PC-9 (cell line): ENCODE data around the gene CCDC30. TPM values are rescaled to one million over a fixed set of nuclear protein-coding genes. Genes with fewer than 3 reads are reported as not detected.

Experiments
- BruUV-seq: library from RNA; stranded (reverse); fragments of 400-500 nt; replicated peaks from 2 replicates; lab custom pipeline; 2021; lab: Mats Ljungman, UMichigan
- CTCF ChIA-PET: fragments of 300-600 bp; sonication (Branson Sonifier 250); formaldehyde crosslinking; loops from one replicate; lab custom pipeline; 2022; ENCODE audit warnings: antibody characterized with exemption; lab: Charles Lee
- POLR2A ChIA-PET: fragments of 300-600 bp; sonication (Branson Sonifier 250); formaldehyde crosslinking; loops from one replicate; lab custom pipeline; 2022; ENCODE audit warnings: antibody characterized with exemption; ENCODE audit not compliant: unreplicated experiment; lab: Charles Lee
- DNase-seq, 2 experiments: peaks; one replicate each; pipeline versions ENCODE4 v3.0.0 to v3.0.0-alpha.2; 2015 to 2022; ENCODE audit warnings: mixed read lengths in 1 of 2
- H2AFZ ChIP-seq: fragments of 200-600 bp; sonication (generic); 2 replicates; pipeline ENCODE4 v1.8.1; 2017; ENCODE audit warnings: antibody characterized with exemption
- H3F3A ChIP-seq: fragments of 200-600 bp; sonication (generic); 2 replicates; pipeline ENCODE4 v1.8.1; 2017; ENCODE audit warnings: antibody characterized with exemption, mild to moderate bottlenecking, low read depth; ENCODE audit not compliant: insufficient read depth
- H3K27ac ChIP-seq: fragments of 200-600 bp; sonication (generic); 2 replicates; pipeline ENCODE4 v1.6.1; 2016; ENCODE audit warnings: mixed run types
- H3K27me3 ChIP-seq: fragments of 200-600 bp; sonication (generic); 2 replicates; pipeline ENCODE4 v1.6.1; 2016; ENCODE audit warnings: low read depth, mixed run types; ENCODE audit not compliant: insufficient read depth
- H3K36me3 ChIP-seq: fragments of 200-600 bp; sonication (generic); 2 replicates; pipeline ENCODE4 v1.6.1; 2016; ENCODE audit warnings: low read depth, mixed run types
- H3K4me1 ChIP-seq: fragments of 200-600 bp; sonication (generic); replicated peaks from 2 replicates; pipeline ENCODE4 v1.6.1; 2016; ENCODE audit warnings: mixed run types; ENCODE audit not compliant: insufficient read depth
- H3K4me2 ChIP-seq: fragments of 200-600 bp; sonication (generic); 2 replicates; pipeline ENCODE4 v1.6.1; 2017; ENCODE audit warnings: mixed run types
- H3K4me3 ChIP-seq: fragments of 200-600 bp; sonication (generic); 2 replicates; pipeline ENCODE4 v1.6.1; 2016; ENCODE audit warnings: mixed run types
- H3K79me2 ChIP-seq: fragments of 200-600 bp; sonication (generic); 2 replicates; pipeline ENCODE4 v1.6.1; 2017; ENCODE audit warnings: low read depth, mixed run types
- H3K9me2 ChIP-seq: fragments of 200-600 bp; sonication (generic); 2 replicates; pipeline ENCODE4 v1.8.1; 2017; ENCODE audit warnings: mild to moderate bottlenecking; ENCODE audit not compliant: insufficient read depth
- H3K9me3 ChIP-seq: fragments of 200-600 bp; sonication (generic); 2 replicates; pipeline ENCODE4 v1.8.1; 2016; ENCODE audit warnings: low read depth; ENCODE audit not compliant: insufficient read depth
- H4K20me1 ChIP-seq: fragments of 200-600 bp; sonication (generic); 2 replicates; pipeline ENCODE4 v1.8.1; 2017; ENCODE audit not compliant: insufficient read depth
- EZH2 ChIP-seq: fragments of 200-600 bp; sonication (generic); IDR thresholded peaks from 2 replicates; pipeline ENCODE4 v1.8.0; 2017; ENCODE audit warnings: antibody characterized with exemption, low read depth
- intact Hi-C: fragments of 100-400 bp; cut with micrococcal nuclease; formaldehyde crosslinking; loops from one replicate; pipeline ENCODE4 v1.10.0; 2022; ENCODE audit not compliant: unreplicated experiment
- total RNA-seq: library from RNA; stranded (reverse); gene quantifications from 2 replicates; pipeline ENCODE4 v1.2.3, GENCODE V29; 2021
- TF ChIP-seq, protein P1 (sequence below): fragments of 200-600 bp; sonication (generic); conservative IDR thresholded peaks from 2 replicates; pipeline ENCODE4 v1.6.1; 2017; ENCODE audit warnings: mixed run types, antibody characterized with exemption, mild to moderate bottlenecking, moderate library complexity

Gene CCDC30
- total RNA-seq, 1 experiment from 2014 or later = 10.2 TPM

DNA sequence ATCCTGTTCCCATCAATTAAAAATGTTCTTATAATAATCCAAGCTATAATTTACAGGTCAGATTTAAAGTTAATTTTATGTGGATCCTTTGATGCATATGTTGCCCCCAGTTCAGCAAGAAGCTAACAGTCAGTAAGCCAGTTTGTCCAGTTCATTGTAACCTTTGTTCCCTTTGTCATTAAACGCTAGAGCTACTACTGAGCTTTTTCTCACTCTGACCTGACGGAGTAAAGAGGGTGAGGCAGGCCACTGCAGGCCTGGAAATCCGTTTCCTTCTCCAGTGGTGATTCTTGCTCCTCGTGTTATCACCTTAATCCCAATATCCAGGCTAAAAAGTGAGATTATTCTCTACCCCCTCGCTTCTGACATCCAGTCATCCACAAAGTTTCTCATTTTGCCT, 229.4 kb downstream of the CCDC30 start:
- intact Hi-C loops = loop anchor here (10.0 kb wide), 1 partner anchor 548 kb away; no protein-coding TSS in a partner anchor
- no peak for TF ChIP-seq EZH2
- TF ChIP-seq, protein P1, sequence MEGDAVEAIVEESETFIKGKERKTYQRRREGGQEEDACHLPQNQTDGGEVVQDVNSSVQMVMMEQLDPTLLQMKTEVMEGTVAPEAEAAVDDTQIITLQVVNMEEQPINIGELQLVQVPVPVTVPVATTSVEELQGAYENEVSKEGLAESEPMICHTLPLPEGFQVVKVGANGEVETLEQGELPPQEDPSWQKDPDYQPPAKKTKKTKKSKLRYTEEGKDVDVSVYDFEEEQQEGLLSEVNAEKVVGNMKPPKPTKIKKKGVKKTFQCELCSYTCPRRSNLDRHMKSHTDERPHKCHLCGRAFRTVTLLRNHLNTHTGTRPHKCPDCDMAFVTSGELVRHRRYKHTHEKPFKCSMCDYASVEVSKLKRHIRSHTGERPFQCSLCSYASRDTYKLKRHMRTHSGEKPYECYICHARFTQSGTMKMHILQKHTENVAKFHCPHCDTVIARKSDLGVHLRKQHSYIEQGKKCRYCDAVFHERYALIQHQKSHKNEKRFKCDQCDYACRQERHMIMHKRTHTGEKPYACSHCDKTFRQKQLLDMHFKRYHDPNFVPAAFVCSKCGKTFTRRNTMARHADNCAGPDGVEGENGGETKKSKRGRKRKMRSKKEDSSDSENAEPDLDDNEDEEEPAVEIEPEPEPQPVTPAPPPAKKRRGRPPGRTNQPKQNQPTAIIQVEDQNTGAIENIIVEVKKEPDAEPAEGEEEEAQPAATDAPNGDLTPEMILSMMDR = no peak
- H3K27me3 ChIP-seq = no peaks in the 10 kb centered on the region
- no peaks in the 10 kb centered on the region for H3K9me3 ChIP-seq
- no peaks in the 10 kb centered on the region for H3K9me2 ChIP-seq
- ChIA-PET POLR2A (interaction anchor here (0.6 to 0.7 kb wide), 6 partner anchors 10 to 1499 kb away, joined by 3 to 8 read pairs (median 4); partner anchors contain the start of gene YBX1), CTCF (interaction anchor here (0.7 kb wide), 1 partner anchor 235 kb away, joined by 3 read pairs; no protein-coding TSS in a partner anchor)
- H3F3A ChIP-seq = peaks cover 26% of the 10 kb centered on the region
- H3K27ac ChIP-seq = peak overlapping the region; percentile 56
- H2AFZ ChIP-seq = no peak overlapping the region
- H3K4me3 ChIP-seq = peak overlapping the region; percentile 26; the same call in 1 of the 2 replicates
- no TSS peak for BruUV-seq
- peak overlapping the region; percentile 72 for H3K4me2 ChIP-seq
- peaks cover 56% of the 10 kb centered on the region for H3K4me1 ChIP-seq
- H4K20me1 ChIP-seq = peaks cover 98% of the 10 kb centered on the region
- H3K79me2 ChIP-seq = peaks cover 100% of the 10 kb centered on the region
- peak; percentile 15 to 66 for DNase-seq
- peaks cover 67% of the 10 kb centered on the region for H3K36me3 ChIP-seq

DNA sequence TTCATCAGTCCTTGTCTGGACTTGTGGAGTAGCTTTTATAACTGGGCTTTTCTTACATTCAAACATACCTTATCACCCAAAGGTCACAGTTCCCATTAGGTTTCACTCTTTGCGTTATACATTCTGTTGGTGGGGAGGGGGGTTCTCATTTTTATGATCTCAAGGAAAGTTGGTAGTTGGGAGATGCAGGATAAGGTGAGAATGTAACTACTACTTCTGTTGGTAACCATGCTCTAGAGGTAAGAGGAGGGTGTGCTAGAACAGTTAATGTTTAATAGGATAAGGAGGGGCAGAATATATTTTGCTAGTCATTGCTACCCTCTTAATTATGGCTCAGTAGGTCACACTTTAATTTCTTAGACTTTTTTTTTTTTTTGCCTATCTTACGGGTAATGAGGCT, 229.8 kb downstream of the CCDC30 start:
- Histone ChIP-seq H2AFZ (no peak overlapping the region), H3K79me2 (peaks cover 100% of the 10 kb centered on the region), H3F3A (peaks cover 22% of the 10 kb centered on the region), H3K9me3 (no peaks in the 10 kb centered on the region), H3K36me3 (peaks cover 67% of the 10 kb centered on the region), H4K20me1 (peaks cover 96% of the 10 kb centered on the region), H3K4me1 (peaks cover 53% of the 10 kb centered on the region), H3K27me3 (no peaks in the 10 kb centered on the region), H3K27ac (peak overlapping the region; percentile 56), H3K4me3 (peak overlapping the region; percentile 26; the same call in 1 of the 2 replicates), H3K9me2 (no peaks in the 10 kb centered on the region), H3K4me2 (peak overlapping the region; percentile 72)
- DNase-seq = no peak
- POLR2A ChIA-PET = interaction anchor here (0.6 to 0.7 kb wide), 4 partner anchors 19 to 1499 kb away, joined by 3 to 8 read pairs (median 4); no protein-coding TSS in a partner anchor
- TF ChIP-seq EZH2 = no peak
- TF ChIP-seq, protein P1 = no peak
- intact Hi-C loops = loop anchor here (10.0 kb wide), 1 partner anchor 548 kb away; no protein-coding TSS in a partner anchor
- no TSS peak for BruUV-seq
- CTCF ChIA-PET = no interaction called here

DNA sequence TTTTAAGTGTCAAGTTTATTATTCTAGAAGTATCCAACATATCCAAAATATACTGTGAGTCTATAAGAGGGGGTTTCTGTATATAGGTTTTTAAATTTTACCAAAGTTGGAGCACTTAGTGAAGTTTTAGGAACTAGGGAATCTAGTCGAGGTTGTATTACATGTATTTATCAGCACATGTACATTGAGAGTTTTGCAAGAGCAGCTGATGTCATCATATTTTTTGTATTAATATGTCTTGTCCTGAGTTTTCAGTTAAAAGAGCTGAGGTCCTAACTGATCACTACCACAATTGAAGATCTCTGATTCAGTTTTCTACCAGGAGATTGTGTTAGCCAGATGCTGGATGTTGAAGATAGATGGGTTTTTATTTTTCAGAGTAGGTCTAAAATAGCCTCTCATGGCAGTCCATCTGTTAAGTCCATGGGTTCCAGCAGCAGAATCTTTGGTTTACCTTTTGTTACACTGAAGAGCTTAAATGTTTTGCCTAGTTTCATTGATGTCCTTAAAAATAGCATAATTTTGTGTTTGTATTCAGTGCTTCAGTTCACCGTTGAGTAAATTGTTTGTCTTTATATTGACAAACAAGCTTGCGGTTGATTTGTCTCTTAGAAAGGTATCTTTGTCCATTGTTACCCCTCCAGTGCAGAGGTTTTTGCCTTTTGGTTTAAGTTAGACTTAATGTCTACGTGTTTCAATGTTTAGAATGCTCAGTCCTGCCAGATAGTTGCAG, 235.2 kb downstream of the CCDC30 start:
- Histone ChIP-seq H3K27ac (no peak overlapping the region), H3K79me2 (peaks cover 74% of the 10 kb centered on the region), H3F3A (peaks cover 45% of the 10 kb centered on the region; the same call in 1 of the 2 replicates), H3K4me3 (no peak overlapping the region), H3K9me3 (no peaks in the 10 kb centered on the region), H3K9me2 (no peaks in the 10 kb centered on the region), H4K20me1 (peaks cover 57% of the 10 kb centered on the region), H3K4me1 (peaks cover 18% of the 10 kb centered on the region), H3K36me3 (peaks cover 90% of the 10 kb centered on the region), H3K4me2 (no peak overlapping the region), H2AFZ (no peak overlapping the region), H3K27me3 (no peaks in the 10 kb centered on the region)
- TF ChIP-seq, protein P1 = no peak
- TF ChIP-seq EZH2 = no peak
- BruUV-seq = no TSS peak
- DNase-seq = no peak
- CTCF ChIA-PET = no interaction called here
- POLR2A ChIA-PET = no interaction called here
- intact Hi-C loops = loop anchor here (10.0 kb wide), 1 partner anchor 553 kb away; no protein-coding TSS in a partner anchor
